Measurements from ENCODE around the gene RUSC1.
A peak's percentile ranks its signal among the peaks of the same experiment; 100 is the strongest.

The RUSC1 gene

GRCh38 chr1:155316922-155317321 lies 3.8 kb upstream of the RUSC1 start:
- peak overlapping the region; percentile 22 for H3K9ac ChIP-seq (ENCODE audit: low read length)
- H3K36me3 ChIP-seq (ENCODE audit: control insufficient read depth, insufficient read depth, low read length, severe bottlenecking), result peaks cover 70% of the 10 kb centered on the region
- peaks cover 38% of the 10 kb centered on the region for H3K4me1 ChIP-seq (ENCODE audit: control insufficient read depth, insufficient read depth, low read length)
- no peak overlapping the region for H3K4me3 ChIP-seq (ENCODE audit: low read length)
- no peaks in the 10 kb centered on the region for H3K27me3 ChIP-seq (replicated peaks; ENCODE audit: control insufficient read depth, insufficient read depth, low read length)
- no peak for DNase-seq (ENCODE audit: low read depth)
- H3K9me3 ChIP-seq (ENCODE audit: control insufficient read depth, low read length), result no peaks in the 10 kb centered on the region

- no peaks in the 10 kb centered on the region for H3K9me3 ChIP-seq (ENCODE audit: control insufficient read depth, low read length)
- H3K27me3 ChIP-seq (replicated peaks; ENCODE audit: control insufficient read depth, insufficient read depth, low read length), result no peaks in the 10 kb centered on the region
- peak overlapping the region; percentile 22 for H3K9ac ChIP-seq (ENCODE audit: low read length)
- H3K4me3 ChIP-seq (ENCODE audit: low read length), result no peak overlapping the region
- peaks cover 60% of the 10 kb centered on the region for H3K36me3 ChIP-seq (ENCODE audit: control insufficient read depth, insufficient read depth, low read length, severe bottlenecking)
- H3K4me1 ChIP-seq (ENCODE audit: control insufficient read depth, insufficient read depth, low read length), result peaks cover 41% of the 10 kb centered on the region
- DNase-seq (ENCODE audit: low read depth), result no peak
Observed at GRCh38 chr1:155318082-155318481, 2.6 kb upstream of the RUSC1 start.

GRCh38 chr1:155319536-155319935 lies 1.2 kb upstream of the RUSC1 start:
- peaks cover 48% of the 10 kb centered on the region for H3K36me3 ChIP-seq (ENCODE audit: control insufficient read depth, insufficient read depth, low read length, severe bottlenecking)
- H3K4me1 ChIP-seq (ENCODE audit: control insufficient read depth, insufficient read depth, low read length), result peaks cover 41% of the 10 kb centered on the region
- no peak overlapping the region for H3K4me3 ChIP-seq (ENCODE audit: low read length)
- H3K9me3 ChIP-seq (ENCODE audit: control insufficient read depth, low read length), result no peaks in the 10 kb centered on the region
- H3K27me3 ChIP-seq (replicated peaks; ENCODE audit: control insufficient read depth, insufficient read depth, low read length), result no peaks in the 10 kb centered on the region
- DNase-seq (ENCODE audit: low read depth), result no peak
- peak overlapping the region; percentile 86 for H3K9ac ChIP-seq (ENCODE audit: low read length)

GRCh38 chr1:155320252-155320651 lies 442 bp upstream of the RUSC1 start:
- Histone ChIP-seq H3K9ac (ENCODE audit: low read length) (peak overlapping the region; percentile 86), H3K27me3 (replicated peaks; ENCODE audit: control insufficient read depth, insufficient read depth, low read length) (no peaks in the 10 kb centered on the region), H3K9me3 (ENCODE audit: control insufficient read depth, low read length) (no peaks in the 10 kb centered on the region), H3K4me3 (ENCODE audit: low read length) (peak overlapping the region; percentile 97), H3K36me3 (ENCODE audit: control insufficient read depth, insufficient read depth, low read length, severe bottlenecking) (peaks cover 41% of the 10 kb centered on the region), H3K4me1 (ENCODE audit: control insufficient read depth, insufficient read depth, low read length) (peaks cover 45% of the 10 kb centered on the region)
- DNase-seq (ENCODE audit: low read depth), result no peak

- Histone ChIP-seq H3K9me3 (ENCODE audit: control insufficient read depth, low read length) (no peaks in the 10 kb centered on the region), H3K27me3 (replicated peaks; ENCODE audit: control insufficient read depth, insufficient read depth, low read length) (no peaks in the 10 kb centered on the region), H3K36me3 (ENCODE audit: control insufficient read depth, insufficient read depth, low read length, severe bottlenecking) (peaks cover 36% of the 10 kb centered on the region), H3K4me1 (ENCODE audit: control insufficient read depth, insufficient read depth, low read length) (peaks cover 53% of the 10 kb centered on the region), H3K4me3 (ENCODE audit: low read length) (peak overlapping the region; percentile 97), H3K9ac (ENCODE audit: low read length) (peak overlapping the region; percentile 86)
- no peak for DNase-seq (ENCODE audit: low read depth)
Observed at GRCh38 chr1:155321639-155322503, 1.2 kb downstream of the RUSC1 start.

- no peaks in the 10 kb centered on the region for H3K27me3 ChIP-seq (replicated peaks; ENCODE audit: control insufficient read depth, insufficient read depth, low read length)
- peak; percentile 73 for DNase-seq (ENCODE audit: low read depth)
- peak overlapping the region; percentile 97 for H3K4me3 ChIP-seq (ENCODE audit: low read length)
- peak overlapping the region; percentile 86 for H3K9ac ChIP-seq (ENCODE audit: low read length)
- no peaks in the 10 kb centered on the region for H3K9me3 ChIP-seq (ENCODE audit: control insufficient read depth, low read length)
- peaks cover 53% of the 10 kb centered on the region for H3K4me1 ChIP-seq (ENCODE audit: control insufficient read depth, insufficient read depth, low read length)
- H3K36me3 ChIP-seq (ENCODE audit: control insufficient read depth, insufficient read depth, low read length, severe bottlenecking), result peaks cover 37% of the 10 kb centered on the region
Observed at GRCh38 chr1:155322571-155322952, 1.9 kb downstream of the RUSC1 start.

- Histone ChIP-seq H3K9ac (ENCODE audit: low read length) (peak overlapping the region; percentile 97), H3K4me3 (ENCODE audit: low read length) (peak overlapping the region; percentile 97), H3K36me3 (ENCODE audit: control insufficient read depth, insufficient read depth, low read length, severe bottlenecking) (peaks cover 37% of the 10 kb centered on the region), H3K27me3 (replicated peaks; ENCODE audit: control insufficient read depth, insufficient read depth, low read length) (no peaks in the 10 kb centered on the region), H3K4me1 (ENCODE audit: control insufficient read depth, insufficient read depth, low read length) (peaks cover 50% of the 10 kb centered on the region), H3K9me3 (ENCODE audit: control insufficient read depth, low read length) (no peaks in the 10 kb centered on the region)
- peak; percentile 98 for DNase-seq (ENCODE audit: low read depth)
Observed at GRCh38 chr1:155322953-155323728, 2.4 kb downstream of the RUSC1 start.

GRCh38 chr1:155323729-155324036 lies 3.0 kb downstream of the RUSC1 start:
- peaks cover 37% of the 10 kb centered on the region for H3K36me3 ChIP-seq (ENCODE audit: control insufficient read depth, insufficient read depth, low read length, severe bottlenecking)
- peak; percentile 94 for DNase-seq (ENCODE audit: low read depth)

GRCh38 chr1:155324037-155324716 lies 3.5 kb downstream of the RUSC1 start:
- Histone ChIP-seq H3K9me3 (ENCODE audit: control insufficient read depth, low read length) (no peaks in the 10 kb centered on the region), H3K9ac (ENCODE audit: low read length) (peak overlapping the region; percentile 97), H3K36me3 (ENCODE audit: control insufficient read depth, insufficient read depth, low read length, severe bottlenecking) (peaks cover 33% of the 10 kb centered on the region), H3K4me3 (ENCODE audit: low read length) (peak overlapping the region; percentile 97), H3K4me1 (ENCODE audit: control insufficient read depth, insufficient read depth, low read length) (peaks cover 46% of the 10 kb centered on the region), H3K27me3 (replicated peaks; ENCODE audit: control insufficient read depth, insufficient read depth, low read length) (no peaks in the 10 kb centered on the region)
- DNase-seq (ENCODE audit: low read depth), result peak; percentile 99

More at GRCh38 chr1:155323729-155324036, 3.0 kb downstream of the RUSC1 start:
- H3K9me3 ChIP-seq (ENCODE audit: control insufficient read depth, low read length), result no peaks in the 10 kb centered on the region
- peak overlapping the region; percentile 97 for H3K9ac ChIP-seq (ENCODE audit: low read length)
- H3K4me1 ChIP-seq (ENCODE audit: control insufficient read depth, insufficient read depth, low read length), result peaks cover 49% of the 10 kb centered on the region
- H3K27me3 ChIP-seq (replicated peaks; ENCODE audit: control insufficient read depth, insufficient read depth, low read length), result no peaks in the 10 kb centered on the region
- H3K4me3 ChIP-seq (ENCODE audit: low read length), result peak overlapping the region; percentile 97

GRCh38 chr1:155324717-155325602 lies 4.3 kb downstream of the RUSC1 start:
- peaks cover 28% of the 10 kb centered on the region for H3K36me3 ChIP-seq (ENCODE audit: control insufficient read depth, insufficient read depth, low read length, severe bottlenecking)
- H3K4me1 ChIP-seq (ENCODE audit: control insufficient read depth, insufficient read depth, low read length), result peaks cover 38% of the 10 kb centered on the region
- DNase-seq (ENCODE audit: low read depth), result peak; percentile 57
- peak overlapping the region; percentile 97 for H3K9ac ChIP-seq (ENCODE audit: low read length)
- no peaks in the 10 kb centered on the region for H3K27me3 ChIP-seq (replicated peaks; ENCODE audit: control insufficient read depth, insufficient read depth, low read length)
- H3K9me3 ChIP-seq (ENCODE audit: control insufficient read depth, low read length), result no peaks in the 10 kb centered on the region
- peak overlapping the region; percentile 97 for H3K4me3 ChIP-seq (ENCODE audit: low read length)

Data from adipocyte (in vitro differentiated cells).